Ovary (tissue), 9 donors: Measurements from ENCODE around the gene MAU2. TPM values are rescaled to one million over a fixed set of nuclear protein-coding genes. Genes with fewer than 3 reads are reported as not detected.

Source experiments
- DNase-seq, 5 donors: peaks; one replicate each; pipeline ENCODE4 v3.0.0-alpha.2; 2019 to 2020
- H3K27ac ChIP-seq, 2 donors: fragments of 200-600 bp; one replicate each; pipeline versions ENCODE4 v1.5.1 to v1.8.0; 2019 to 2022
- H3K27me3 ChIP-seq: fragments of 200-600 bp; one replicate; pipeline ENCODE4 v1.8.0; 2022
- H3K36me3 ChIP-seq: fragments of 200-600 bp; sonication (generic); one replicate; pipeline ENCODE4 v1.5.1; 2019
- H3K4me1 ChIP-seq: one replicate; pipeline ENCODE4 v1.8.1; 2013; ENCODE audit warnings: mild to moderate bottlenecking, moderate library complexity; ENCODE audit not compliant: insufficient read depth
- H3K4me3 ChIP-seq: fragments of 200-600 bp; sonication (generic); one replicate; pipeline ENCODE4 v1.5.1; 2017
- H3K9me3 ChIP-seq, 2 donors: fragments of 200-600 bp in 1 of 2; sonication (generic) in 1 of 2; one replicate each; pipeline versions ENCODE4 v1.5.1 to v1.8.1; 2013 to 2019; ENCODE audit warnings: mild to moderate bottlenecking in 1 of 2, moderate library complexity in 1 of 2
- CTCF ChIP-seq, 3 donors: fragments of 450-650 bp in 2 of 3; fragments of 200-600 bp in 1 of 3; IDR thresholded peaks; one replicate each; pipeline versions ENCODE4 v1.5.1 to v1.8.0; 2016 to 2022; ENCODE audit warnings: antibody characterized with exemption in 3 of 3, mild to moderate bottlenecking in 1 of 3
- EP300 ChIP-seq: sonication (generic); formaldehyde crosslinking; IDR thresholded peaks from one replicate; pipeline ENCODE4 v1.6.1; 2017; ENCODE audit warnings: antibody characterized with exemption
- POLR2A ChIP-seq: fragments of 450-650 bp; IDR thresholded peaks from one replicate; pipeline ENCODE4 v1.6.1; 2017; ENCODE audit warnings: antibody characterized with exemption, mild to moderate bottlenecking, moderate library complexity
- WGBS, 3 donors: extraction: QIAGEN DNeasy Blood & Tissue Kit in 1 of 3; methylation state at CpG; one replicate each; pipeline versions ENCODE4 v1.1.5 to v1.1.7; 2013 to 2017; 5-methylcytosine and 5-hydroxymethylcytosine counted together
- intact Hi-C, 4 donors: fragments of 100-400 bp; cut with DNase I; formaldehyde crosslinking; loops; one replicate each; pipeline versions ENCODE4 v1.11.0 to v1.15.1; 2022 to 2023
- polyA plus RNA-seq, 2 donors: library from polyadenylated mRNA; stranded (reverse); fragments of 200-250 nt in 1 of 2; fragments of 350-450 nt in 1 of 2; fragmentation: Illumina TruSeq in 1 of 2; extraction: RNeasy Lipid Tissue Mini Kit (QIAGEN cat#74804) in 1 of 2; gene quantifications; one replicate each; pipeline ENCODE4 v1.2.3, GENCODE V29; 2013 to 2014
- total RNA-seq, 7 donors: library from RNA; depleted of rRNA in 2 of 7; stranded (reverse); fragments of >200 nt in 2 of 7; fragmentation: NEBNext Ultra II Directional in 3 of 7; extraction: Animal tissue kit (Norgen Biotek cat#: 25700) in 3 of 7; gene quantifications; one replicate each; pipeline versions ENCODE4 v1.1.0 to v1.2.4, GENCODE V29; 2016 to 2023
- donor health status: DM: no; HTN: no; CAD: no; lungs with moderate emphysema.
- donor health status: DM: no; HTN: no; CAD: no.
- donor health status: Bipolar disorder and iron deficiency.
- donor health status: DM: yes; HTN: yes; CAD: no.
- donor health status: DM: no; HTN: no; CAD: no.
- donor health status: DM: yes; HTN: yes; CAD: no.

MAU2 gene
- total and polyA plus RNA-seq, 9 donors: 12.4 to 77.0 (median 56.8) TPM

- WGBS, 3 donors: 83 to 88% (median 85%) methylated on average over 17 of the region's 17 CpGs
- H3K4me1 ChIP-seq: no peaks in the 10 kb centered on the region
- TF ChIP-seq CTCF (IDR thresholded peaks at IDR 0.05): no peak
- no peak for TF ChIP-seq EP300
- no peak for TF ChIP-seq POLR2A
- intact Hi-C loops: no loop called here
- H3K27me3 ChIP-seq: no peaks in the 10 kb centered on the region
- no peaks in the 10 kb centered on the region for H3K9me3 ChIP-seq
- H3K27ac ChIP-seq: no peak overlapping the region
- H3K4me3 ChIP-seq: no peak overlapping the region
- DNase-seq: no peak
- H3K36me3 ChIP-seq: no peaks in the 10 kb centered on the region
Observed at GRCh38 chr19:19337120-19337519, 16.5 kb downstream of the MAU2 start.

GRCh38 chr19:19338082-19338481 is 17.5 kb downstream of the MAU2 start:
- TF ChIP-seq POLR2A: no peak
- no peak for TF ChIP-seq EP300
- no peak for TF ChIP-seq CTCF (IDR thresholded peaks at IDR 0.05)
- H3K36me3 ChIP-seq: no peaks in the 10 kb centered on the region
- no peaks in the 10 kb centered on the region for H3K4me1 ChIP-seq
- H3K9me3 ChIP-seq: no peaks in the 10 kb centered on the region
- WGBS, 3 donors: 79 to 85% (median 82%) methylated on average over 7 of the region's 7 CpGs
- H3K27ac ChIP-seq: no peak overlapping the region
- no peaks in the 10 kb centered on the region for H3K27me3 ChIP-seq
- H3K4me3 ChIP-seq: no peak overlapping the region
- DNase-seq: no peak
- intact Hi-C loops: no loop called here

GRCh38 chr19:19341026-19341425 is 20.4 kb downstream of the MAU2 start:
- no peak overlapping the region for H3K27ac ChIP-seq
- no peaks in the 10 kb centered on the region for H3K4me1 ChIP-seq
- WGBS, 3 donors: 85 to 89% (median 87%) methylated on average over 10 to 11 of the region's 11 CpGs
- no peaks in the 10 kb centered on the region for H3K27me3 ChIP-seq
- H3K36me3 ChIP-seq: no peaks in the 10 kb centered on the region
- no peak for DNase-seq
- H3K9me3 ChIP-seq: no peaks in the 10 kb centered on the region
- H3K4me3 ChIP-seq: no peak overlapping the region
- intact Hi-C loops: no loop called here
- TF ChIP-seq CTCF (IDR thresholded peaks at IDR 0.05) (no peak), POLR2A (no peak), EP300 (no peak)

GRCh38 chr19:19342086-19343015 is 21.7 kb downstream of the MAU2 start:
- intact Hi-C loops: no loop called here
- Histone ChIP-seq H3K4me3 (no peak overlapping the region), H3K27ac (no peak overlapping the region), H3K36me3 (no peaks in the 10 kb centered on the region), H3K27me3 (no peaks in the 10 kb centered on the region), H3K9me3 (no peaks in the 10 kb centered on the region), H3K4me1 (no peaks in the 10 kb centered on the region)
- DNase-seq: peak in 4 of 5 donors; percentile 43 to 68 (median 58)
- TF ChIP-seq EP300 (no peak), CTCF (IDR thresholded peaks at IDR 0.05) (peak in 1 of 3 donors; percentile 40), POLR2A (no peak)
- WGBS, 3 donors: 57 to 65% (median 58%) methylated on average over 28 of the region's 28 CpGs
